Endothelial cell of umbilical vein (primary cell): ENCODE results near the gene PRUNE2. TPM values are rescaled to one million over a fixed set of nuclear protein-coding genes. Genes with fewer than 3 reads are reported as not detected.

Experiments used
- BruUV-seq: library from RNA; stranded (reverse); fragments of 400-500 nt; replicated peaks from 2 replicates; lab custom pipeline; 2021; lab: Mats Ljungman, UMichigan
- CTCF ChIA-PET: fragments of 300-600, 350-600 bp; sonication (Branson Sonifier 250); formaldehyde crosslinking; loops from one replicate; lab custom pipeline; 2021; ENCODE audit warnings: antibody characterized with exemption, inconsistent platforms; lab: Charles Lee
- POLR2A ChIA-PET: fragments of 300-600, 350-600 bp; sonication (Branson Sonifier 250); formaldehyde crosslinking; loops from one replicate; lab custom pipeline; 2021; ENCODE audit warnings: antibody characterized with exemption, inconsistent platforms; lab: Charles Lee
- DNase-seq: peaks from one replicate; pipeline ENCODE4 v3.0.0-alpha.2; 2011; ENCODE audit warnings: low read depth, low spot score
- FAIRE-seq: peaks from 2 replicates; lab custom pipeline; 2011; peaks lifted over from hg19 to GRCh38; lab: Jason Lieb, UNC
- H2AFZ ChIP-seq: 2 replicates; pipeline ENCODE4 v1.6.0; 2012; ENCODE audit warnings: low read depth, low read length, control low read depth, inconsistent platforms
- H3K27ac ChIP-seq: 2 replicates; pipeline ENCODE4 v1.5.1; 2011; ENCODE audit warnings: low read depth, mild to moderate bottlenecking, control low read depth, low read length, moderate library complexity; ENCODE audit not compliant: insufficient read depth
- H3K27me3 ChIP-seq, 2 experiments: 2 replicates each; pipeline versions ENCODE4 v1.6.0 to v1.6.1; 2011; ENCODE audit warnings: low read length in 2 of 2, mixed read lengths in 1 of 2; ENCODE audit not compliant: control insufficient read depth in 2 of 2, insufficient read depth in 2 of 2
- H3K36me3 ChIP-seq, 2 experiments: 2 replicates in 1 of 2; 3 replicates in 1 of 2; pipeline ENCODE4 v1.5.1; 2011; ENCODE audit warnings: low read length in 2 of 2, mild to moderate bottlenecking in 1 of 2, moderate library complexity in 1 of 2; ENCODE audit not compliant: control insufficient read depth in 2 of 2, insufficient read depth in 2 of 2; ENCODE audit errors: extremely low read depth in 1 of 2
- H3K4me1 ChIP-seq: 3 replicates; pipeline ENCODE4 v1.5.1; 2011; ENCODE audit warnings: mild to moderate bottlenecking, low read length; ENCODE audit not compliant: control insufficient read depth, insufficient read depth; ENCODE audit errors: extremely low read depth
- H3K4me2 ChIP-seq: 2 replicates; pipeline ENCODE4 v1.6.1; 2011; ENCODE audit warnings: low read length, control low read depth, mixed read lengths; ENCODE audit not compliant: insufficient read depth
- H3K4me3 ChIP-seq, 3 experiments: fragments of 200-600 bp in 1 of 3; sonication (generic), shearing (Covaris generic) in 1 of 3; replicated peaks in 1 of 3; 2 replicates each; pipeline ENCODE4 v1.5.1; 2011 to 2016; ENCODE audit warnings: control low read depth in 3 of 3, low read length in 3 of 3, mild to moderate bottlenecking in 2 of 3, inconsistent platforms in 1 of 3, low read depth in 1 of 3, moderate library complexity in 1 of 3; ENCODE audit not compliant: insufficient read depth in 1 of 3
- H3K79me2 ChIP-seq: 2 replicates; pipeline ENCODE4 v1.6.0; 2012; ENCODE audit warnings: low read length, inconsistent platforms; ENCODE audit not compliant: control insufficient read depth, insufficient read depth
- H3K9ac ChIP-seq: replicated peaks from 2 replicates; pipeline ENCODE3; 2011; ENCODE audit warnings: low read length, control low read depth; ENCODE audit not compliant: insufficient read depth; ENCODE audit errors: extremely low read depth
- H3K9me1 ChIP-seq: replicated peaks from 3 replicates; pipeline ENCODE4 v1.6.0; 2011; ENCODE audit warnings: mild to moderate bottlenecking, low read length; ENCODE audit not compliant: control insufficient read depth, insufficient read depth; ENCODE audit errors: extremely low read depth
- H3K9me3 ChIP-seq: replicated peaks from 2 replicates; pipeline ENCODE4 v1.5.1; 2012; ENCODE audit warnings: low read length, inconsistent platforms; ENCODE audit not compliant: control insufficient read depth, insufficient read depth
- H4K20me1 ChIP-seq: replicated peaks from 2 replicates; pipeline ENCODE3; 2011; ENCODE audit warnings: mild to moderate bottlenecking, low read length; ENCODE audit not compliant: control insufficient read depth, insufficient read depth; ENCODE audit errors: extremely low read depth
- CTCF ChIP-seq, 2 donors: IDR thresholded peaks; 1 replicate in 1 of 2; 2 replicates in 1 of 2; pipeline ENCODE4 v1.5.1; 2011; ENCODE audit warnings: low read length in 2 of 2, mild to moderate bottlenecking in 2 of 2, moderate library complexity in 2 of 2, control low read depth in 1 of 2, inconsistent platforms in 1 of 2, low read depth in 1 of 2; ENCODE audit not compliant: insufficient read depth in 1 of 2; ENCODE audit errors: extremely low read depth in 1 of 2
- EZH2 ChIP-seq: IDR thresholded peaks from 2 replicates; pipeline ENCODE4 v1.6.1; 2012; ENCODE audit warnings: borderline replicate concordance, low read depth, mild to moderate bottlenecking, moderate library complexity, low read length, inconsistent platforms; ENCODE audit not compliant: severe bottlenecking
- FOS ChIP-seq: IDR thresholded peaks from 2 replicates; pipeline ENCODE4 v1.6.1; 2011; ENCODE audit warnings: mild to moderate bottlenecking, low read length, moderate library complexity, borderline replicate concordance; ENCODE audit not compliant: insufficient read depth
- GATA2 ChIP-seq: IDR thresholded peaks from 2 replicates; pipeline ENCODE4 v1.7.0; 2011; ENCODE audit warnings: low read depth, mild to moderate bottlenecking, moderate library complexity, mixed read lengths, low read length; ENCODE audit not compliant: insufficient read length, insufficient read depth
- JUN ChIP-seq: IDR thresholded peaks from 2 replicates; pipeline ENCODE4 v1.6.1; 2011; ENCODE audit warnings: borderline replicate concordance, low read depth; ENCODE audit not compliant: insufficient read length, insufficient read depth
- MAX ChIP-seq: IDR thresholded peaks from 2 replicates; pipeline ENCODE4 v1.6.1; 2011; ENCODE audit not compliant: insufficient read depth, insufficient read length
- MYC ChIP-seq: IDR thresholded peaks from one replicate; pipeline ENCODE4 v1.6.1; 2011; ENCODE audit warnings: mild to moderate bottlenecking, low read depth, low read length
- POLR2A ChIP-seq: IDR thresholded peaks from 2 replicates; pipeline ENCODE4 v1.6.1; 2012; ENCODE audit warnings: low read depth, mild to moderate bottlenecking, control low read depth, low read length
- POLR2AphosphoS5 ChIP-seq: IDR thresholded peaks from 2 replicates; pipeline ENCODE4 v1.6.1; 2012; ENCODE audit warnings: low read depth, mild to moderate bottlenecking, control low read depth, low read length, moderate library complexity; ENCODE audit not compliant: insufficient read depth
- dilution Hi-C: fragments of 300-500 bp; cut with MboI; formaldehyde crosslinking; loops from one replicate; pipeline ENCODE4 v1.15.0; 2019; ENCODE audit warnings: low sequenced_read_pairs; ENCODE audit not compliant: extremely low pct_ligation_motif_present
- intact Hi-C: fragments of 100-400 bp; cut with micrococcal nuclease; formaldehyde crosslinking; loops from one replicate; pipeline ENCODE4 v1.10.0; 2022
- polyA plus RNA-seq, 4 experiments: library from polyadenylated mRNA; depleted of rRNA in 3 of 4; stranded (reverse) in 3 of 4; unstranded in 1 of 4; fragments of >200 nt; gene quantifications; 2 replicates each; pipeline versions ENCODE4 v1.2.1 to v1.2.3, GENCODE V29; 2011 to 2012; ENCODE audit warnings: missing spikeins in 1 of 4
- total RNA-seq: library from RNA; stranded (reverse); gene quantifications from 2 replicates; pipeline ENCODE4 v1.2.3, GENCODE V29; 2021

The PRUNE2 gene
- total and polyA plus RNA-seq, 2 donors (not counting 3 experiments of a cell fraction or from before 2014, with no cell fraction given), result 15.8 to 21.7 TPM

- no peak overlapping the region for H3K4me3 ChIP-seq
- DNase-seq (no peak), FAIRE-seq (no peak)
- dilution Hi-C loops, result no loop called here
- no peak overlapping the region for H3K9ac ChIP-seq
- TF ChIP-seq EZH2 (no peak), MAX (no peak), POLR2AphosphoS5 (no peak), FOS (no peak), POLR2A (no peak), GATA2 (no peak), JUN (no peak), MYC (no peak), CTCF (IDR thresholded peaks at IDR 0.05; ENCODE audit: extremely low read depth in 1 of 2, insufficient read depth in 1 of 2, low read depth in 1 of 2, low read length in 2 of 2) (no peak)
- H3K4me1 ChIP-seq, result no peaks in the 10 kb centered on the region
- H2AFZ ChIP-seq, result no peak overlapping the region
- no peaks in the 10 kb centered on the region for H3K9me1 ChIP-seq
- no peaks in the 10 kb centered on the region for H4K20me1 ChIP-seq
- H3K36me3 ChIP-seq, result no peaks in the 10 kb centered on the region
- H3K27ac ChIP-seq, result no peak overlapping the region
- no peak overlapping the region for H3K4me2 ChIP-seq
- H3K79me2 ChIP-seq, result no peaks in the 10 kb centered on the region
- no peaks in the 10 kb centered on the region for H3K9me3 ChIP-seq
- no TSS peak for BruUV-seq
- intact Hi-C loops, result no loop called here
- peaks cover 0 to 2% of the 10 kb centered on the region in 2 experiments for H3K27me3 ChIP-seq
- ChIA-PET CTCF (no interaction called here), POLR2A (no interaction called here)
Measured at GRCh38 chr9:76917299-76917698, 11.4 kb upstream of the PRUNE2 start.
